CD1c-positive myeloid dendritic cell (primary cell): Measurements from ENCODE around the gene DDI2.
"Not testable (repeated sequence)": the region's sequence is repeated elsewhere in the genome, so short reads cannot be mapped to it uniquely, and the experiment has no call there.

Experiments
- DNase-seq: peaks from one replicate; pipeline ENCODE4 v3.0.0-alpha.2; 2016; ENCODE audit errors: extremely low spot score

DDI2 gene

GRCh38 chr1:15678578-15678977 lies 61.3 kb downstream of the DDI2 start:
- peak; percentile 76 for DNase-seq

- no peak for DNase-seq
These were observed 62.9 kb downstream of the DDI2 start for GRCh38 chr1:15680131-15680530.

GRCh38 chr1:15680561-15681348 lies 63.5 kb downstream of the DDI2 start:
- peak; percentile 92 for DNase-seq

- no peak for DNase-seq
These were observed 64.4 kb downstream of the DDI2 start for GRCh38 chr1:15681349-15682292.

GRCh38 chr1:15682936-15683341 lies 65.7 kb downstream of the DDI2 start:
- no peak for DNase-seq

GRCh38 chr1:15683345-15684039 lies 66.2 kb downstream of the DDI2 start:
- DNase-seq = no peak

GRCh38 chr1:15684042-15684461 lies 66.8 kb downstream of the DDI2 start, which contains the start of gene PLEKHM2:
Gene PLEKHM2 (plus strand): TSS chr1:15684320. CDS start chr1:15684559, 239 bp downstream.
- DNase-seq = peak; percentile 74

- peak; percentile 81 for DNase-seq
These were observed 67.4 kb downstream of the DDI2 start for GRCh38 chr1:15684468-15685291.

GRCh38 chr1:15685820-15686219 lies 68.6 kb downstream of the DDI2 start:
- DNase-seq = no peak

- no peak for DNase-seq
These were observed 70.2 kb downstream of the DDI2 start for GRCh38 chr1:15687446-15687845.

- DNase-seq = no peak
These were observed 73.1 kb downstream of the DDI2 start for GRCh38 chr1:15690317-15690716.

GRCh38 chr1:15691434-15692032 lies 74.3 kb downstream of the DDI2 start:
- no peak for DNase-seq

GRCh38 chr1:15692121-15692682 lies 74.9 kb downstream of the DDI2 start:
- DNase-seq = no peak

- no peak for DNase-seq
These were observed 76.1 kb downstream of the DDI2 start for GRCh38 chr1:15693371-15693770.

- peak; percentile 90 for DNase-seq
These were observed 79.8 kb downstream of the DDI2 start for GRCh38 chr1:15696956-15697521.

- DNase-seq = no peak
These were observed 80.9 kb downstream of the DDI2 start for GRCh38 chr1:15698201-15698600.

GRCh38 chr1:15699321-15699720 lies 82.1 kb downstream of the DDI2 start:
- not testable (repeated sequence) for DNase-seq

GRCh38 chr1:15700508-15700907 lies 83.2 kb downstream of the DDI2 start:
- DNase-seq = no peak

- no peak for DNase-seq
These were observed 84.5 kb downstream of the DDI2 start for GRCh38 chr1:15701784-15702183.
